HepG2 (cell line): ENCODE results near the gene ADAMTS2. TPM values are rescaled to one million over a fixed set of nuclear protein-coding genes. Genes with fewer than 3 reads are reported as not detected.

Experiments
- ATAC-seq: fragments of 200-7000 bp; cut with Tn5 transposase; 3 replicates; pipeline ENCODE4 v1.9.1; 2020; ENCODE audit warnings: mild to moderate bottlenecking, moderate library complexity
- BruUV-seq: library from RNA; stranded (reverse); fragments of 400-500 nt; replicated peaks from 2 replicates; lab custom pipeline; 2021; lab: Mats Ljungman, UMichigan
- CTCF ChIA-PET: fragments of 300-600 bp; formaldehyde crosslinking; extraction: SDS; loops from one replicate; lab custom pipeline; 2021; ENCODE audit warnings: low total read pairs, inconsistent platforms, low intra/inter-chr PET ratio; lab: Yijun Ruan, JAX
- POLR2A ChIA-PET: fragments of 350-600 bp; sonication (Branson Sonifier 250); formaldehyde crosslinking; loops from one replicate; lab custom pipeline; 2020; ENCODE audit warnings: antibody characterized with exemption, inconsistent platforms; lab: Yijun Ruan, JAX
- DNase-seq: peaks from one replicate; pipeline ENCODE4 v3.0.0-alpha.2; 2015; ENCODE audit warnings: low spot score
- FAIRE-seq: peaks from 3 replicates; lab custom pipeline; 2011; peaks lifted over from hg19 to GRCh38; lab: Jason Lieb, UNC
- H2AFZ ChIP-seq: one replicate; pipeline ENCODE4 v1.6.1; 2011; ENCODE audit warnings: low read length, inconsistent platforms
- H3K27ac ChIP-seq: fragments of 300-600 bp; 3 replicates; pipeline ENCODE4 v1.8.0; 2011; ENCODE audit warnings: mixed run types, mild to moderate bottlenecking, mixed read lengths, low read length, inconsistent platforms; ENCODE audit not compliant: insufficient read depth; ENCODE audit errors: extremely low read length
- H3K27me3 ChIP-seq, 2 experiments: fragments of 200-600 bp in 1 of 2; 2 replicates in 1 of 2; 3 replicates in 1 of 2; pipeline versions ENCODE4 v1.6.0 to v1.8.0; 2011; ENCODE audit warnings: low read length in 2 of 2, mild to moderate bottlenecking in 2 of 2, moderate library complexity in 2 of 2, inconsistent platforms in 1 of 2; ENCODE audit not compliant: insufficient read depth in 2 of 2, control insufficient read depth in 1 of 2
- H3K36me3 ChIP-seq, 2 experiments: fragments of 200-600 bp in 1 of 2; replicated peaks in 1 of 2; 2 replicates in 1 of 2; 3 replicates in 1 of 2; pipeline versions ENCODE4 v1.5.1 to v1.8.0; 2011; ENCODE audit warnings: low read length in 2 of 2, inconsistent platforms in 1 of 2; ENCODE audit not compliant: insufficient read depth in 2 of 2, control insufficient read depth in 1 of 2
- H3K4me1 ChIP-seq: 2 replicates; pipeline ENCODE4 v1.5.1; 2012; ENCODE audit warnings: low read length, inconsistent platforms; ENCODE audit not compliant: insufficient read depth
- H3K4me2 ChIP-seq: 2 replicates; pipeline ENCODE4 v1.6.0; 2011; ENCODE audit warnings: low read depth, low read length, inconsistent platforms
- H3K4me3 ChIP-seq, 3 experiments: fragments of 200-600 bp in 1 of 3; sonication (generic), shearing (Covaris generic) in 1 of 3; replicated peaks in 1 of 3; 2 replicates each; pipeline ENCODE4 v1.5.1; 2011 to 2016; ENCODE audit warnings: low read length in 3 of 3, inconsistent platforms in 2 of 3, low read depth in 2 of 3, mild to moderate bottlenecking in 2 of 3, control low read depth in 1 of 3, mixed read lengths in 1 of 3; ENCODE audit not compliant: insufficient read depth in 1 of 3
- H3K79me2 ChIP-seq: one replicate; pipeline ENCODE4 v1.6.1; 2011; ENCODE audit warnings: low read length, inconsistent platforms; ENCODE audit not compliant: insufficient read depth
- H3K9ac ChIP-seq: 2 replicates; pipeline ENCODE4 v1.6.0; 2011; ENCODE audit warnings: mild to moderate bottlenecking, low read depth, low read length, inconsistent platforms; ENCODE audit not compliant: insufficient read depth
- H3K9me3 ChIP-seq: 2 replicates; pipeline ENCODE4 v1.5.1; 2012; ENCODE audit warnings: mild to moderate bottlenecking, low read length
- H4K20me1 ChIP-seq: 2 replicates; pipeline ENCODE4 v1.6.0; 2011; ENCODE audit warnings: inconsistent platforms, mild to moderate bottlenecking, low read length, moderate library complexity; ENCODE audit not compliant: insufficient read depth
- BRD4 ChIP-seq: sonication (generic); formaldehyde crosslinking; IDR thresholded peaks from 2 replicates; pipeline ENCODE4 v1.4.0; 2020; ENCODE audit warnings: missing genetic modification reagents
- ZNF337 ChIP-seq: sonication (generic); formaldehyde crosslinking; IDR thresholded peaks from 2 replicates; pipeline ENCODE4 v1.5.1; 2020; ENCODE audit warnings: missing genetic modification reagents, low read depth, mild to moderate bottlenecking, borderline replicate concordance
- ZNF484 ChIP-seq: sonication (generic); formaldehyde crosslinking; IDR thresholded peaks from 2 replicates; pipeline ENCODE4 v1.5.1; 2020; ENCODE audit warnings: mild to moderate bottlenecking, low read depth, missing genetic modification reagents, borderline replicate concordance
- ZNF737 ChIP-seq: sonication (generic); formaldehyde crosslinking; IDR thresholded peaks from 2 replicates; pipeline ENCODE4 v1.5.0; 2020; ENCODE audit warnings: missing genetic modification reagents, mild to moderate bottlenecking, borderline replicate concordance
- WGBS: methylation state at CpG from one replicate; pipeline ENCODE4 v1.1.6; 2017; ENCODE audit warnings: low lambda C conversion rate; 5-methylcytosine and 5-hydroxymethylcytosine counted together
- in situ Hi-C: cut with HindIII; loops from 2 replicates; pipeline ENCODE4 v1.10.0; 2017; ENCODE audit warnings: low pct_unique_long_range_greater_than_20kb; ENCODE audit not compliant: extremely low pct_ligation_motif_present
- intact Hi-C: fragments of 100-400 bp; cut with micrococcal nuclease; formaldehyde crosslinking; loops from one replicate; pipeline ENCODE4 v1.10.0; 2022; ENCODE audit not compliant: unreplicated experiment
- polyA plus RNA-seq, 8 experiments: library from polyadenylated mRNA; depleted of rRNA in 3 of 8; stranded (reverse) in 7 of 8; unstranded in 1 of 8; fragments of >200 nt; fragmentation: Illumina TruSeq in 4 of 8; extraction: Trizol in 4 of 8; gene quantifications; 2 replicates each; pipeline versions ENCODE4 v1.2.1 to v1.2.3, GENCODE V29; 2011 to 2016; ENCODE audit warnings: low read depth in 4 of 8, missing spikeins in 1 of 8, mixed read lengths in 1 of 8; ENCODE audit not compliant: insufficient read depth in 1 of 8
- total RNA-seq, 5 experiments: library from RNA; depleted of rRNA; stranded (reverse); fragments of >200 nt; fragmentation: Illumina TruSeq; extraction: Trizol; gene quantifications; 2 replicates each; pipeline ENCODE4 v1.2.3, GENCODE V29; 2016; ENCODE audit warnings: low read depth in 1 of 5
- TF ChIP-seq, protein P1 (sequence below): sonication (generic); formaldehyde crosslinking; IDR thresholded peaks from 2 replicates; pipeline ENCODE4 v1.8.0; 2022; ENCODE audit warnings: mild to moderate bottlenecking, missing genetic modification reagents, borderline replicate concordance

Gene ADAMTS2
- total and polyA plus RNA-seq, 2 of the 13 experiments (the other 11 are each of a cell fraction or from before 2014, with no cell fraction given), result 0.24 to 3.5 TPM

DNA sequence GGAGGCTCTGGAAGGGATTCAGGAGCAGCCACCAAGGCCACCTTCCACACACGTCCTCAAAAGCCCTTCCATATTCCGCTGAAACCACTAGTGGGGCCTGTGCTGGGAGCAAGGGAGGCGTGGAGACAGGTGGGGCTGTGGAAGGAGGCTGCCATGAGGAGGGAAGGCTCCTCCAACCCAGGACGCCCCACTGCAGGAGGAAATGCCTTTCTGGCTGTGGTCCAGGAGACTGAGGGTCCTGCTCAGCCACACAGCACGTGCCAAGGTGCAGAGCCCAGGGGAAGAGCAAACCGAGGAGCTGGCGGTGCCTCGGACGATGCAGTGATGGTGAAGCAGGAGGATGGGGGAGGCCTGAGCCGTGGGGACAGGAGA is 49.5 kb downstream of the ADAMTS2 start:
- Histone ChIP-seq H3K4me2 (no peak overlapping the region), H3K4me1 (no peaks in the 10 kb centered on the region), H3K27ac (no peak overlapping the region), H3K9me3 (no peaks in the 10 kb centered on the region), H3K9ac (no peak overlapping the region), H3K4me3 (no peak overlapping the region), H3K27me3 (peaks cover under 1 to 55% of the 10 kb centered on the region in 2 experiments; a peak in 4 of 5 replicates), H2AFZ (no peak overlapping the region), H4K20me1 (no peaks in the 10 kb centered on the region), H3K36me3 (no peaks in the 10 kb centered on the region; a peak in 1 of 5 replicates), H3K79me2 (no peaks in the 10 kb centered on the region)
- FAIRE-seq (no peak), ATAC-seq (no peak), DNase-seq (no peak)
- ChIA-PET POLR2A (no interaction called here), CTCF (no interaction called here)
- in situ Hi-C loops, result no loop called here
- BruUV-seq, result no TSS peak
- intact Hi-C loops, result no loop called here
- 35% methylated on average over 10 of the region's 10 CpGs for WGBS
- TF ChIP-seq ZNF337 (CRISPR knock-in tag) (no peak), ZNF737 (CRISPR knock-in tag) (no peak), ZNF484 (CRISPR knock-in tag) (no peak), BRD4 (CRISPR knock-in tag) (no peak)
- TF ChIP-seq, protein P1, sequence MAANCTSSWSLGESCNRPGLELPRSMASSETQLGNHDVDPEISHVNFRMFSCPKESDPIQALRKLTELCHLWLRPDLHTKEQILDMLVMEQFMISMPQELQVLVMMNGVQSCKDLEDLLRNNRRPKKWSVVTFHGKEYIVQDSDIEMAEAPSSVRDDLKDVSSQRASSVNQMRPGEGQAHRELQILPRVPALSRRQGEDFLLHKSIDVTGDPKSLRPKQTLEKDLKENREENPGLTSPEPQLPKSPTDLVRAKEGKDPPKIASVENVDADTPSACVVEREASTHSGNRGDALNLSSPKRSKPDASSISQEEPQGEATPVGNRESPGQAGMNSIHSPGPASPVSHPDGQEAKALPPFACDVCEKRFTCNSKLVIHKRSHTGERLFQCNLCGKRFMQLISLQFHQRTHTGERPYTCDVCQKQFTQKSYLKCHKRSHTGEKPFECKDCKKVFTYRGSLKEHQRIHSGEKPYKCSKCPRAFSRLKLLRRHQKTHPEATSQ (CRISPR knock-in tag), result no peak
